Liver (tissue), 9 donors: ENCODE data around the gene GPR68. TPM values are rescaled to one million over a fixed set of nuclear protein-coding genes. Genes with fewer than 3 reads are reported as not detected.

Experiments
- DNase-seq: peaks from one replicate; pipeline ENCODE4 v3.0.0-alpha.2; 2017; ENCODE audit warnings: low spot score
- H3K27ac ChIP-seq, 2 donors: one replicate each; pipeline ENCODE4 v1.7.0; 2013; ENCODE audit warnings: inconsistent platforms in 2 of 2, low read length in 2 of 2, control low read depth in 1 of 2, low read depth in 1 of 2, mild to moderate bottlenecking in 1 of 2
- H3K27me3 ChIP-seq, 4 donors: one replicate each; pipeline versions ENCODE4 v1.6.1 to v1.7.0; 2013; ENCODE audit warnings: low read length in 3 of 4, inconsistent platforms in 1 of 4, mild to moderate bottlenecking in 1 of 4, moderate library complexity in 1 of 4; ENCODE audit not compliant: control insufficient read depth in 4 of 4, insufficient read depth in 4 of 4
- H3K36me3 ChIP-seq, 4 donors: one replicate each; pipeline versions ENCODE4 v1.6.1 to v1.7.0; 2013; ENCODE audit warnings: low read length in 3 of 4, mild to moderate bottlenecking in 3 of 4, low read depth in 1 of 4, moderate library complexity in 1 of 4; ENCODE audit not compliant: control insufficient read depth in 4 of 4, insufficient read depth in 3 of 4
- H3K4me1 ChIP-seq, 4 donors: one replicate each; pipeline versions ENCODE4 v1.6.1 to v1.7.0; 2013; ENCODE audit warnings: low read length in 3 of 4, mild to moderate bottlenecking in 3 of 4, moderate library complexity in 1 of 4; ENCODE audit not compliant: control insufficient read depth in 4 of 4, insufficient read depth in 4 of 4
- H3K4me3 ChIP-seq, 3 donors: one replicate each; pipeline versions ENCODE4 v1.6.1 to v1.7.0; 2013; ENCODE audit warnings: low read length in 3 of 3, control low read depth in 1 of 3, low read depth in 1 of 3, mild to moderate bottlenecking in 1 of 3
- H3K9ac ChIP-seq, 2 donors: one replicate each; pipeline ENCODE4 v1.7.0; 2013; ENCODE audit warnings: low read length in 2 of 2, mild to moderate bottlenecking in 2 of 2, moderate library complexity in 2 of 2, control low read depth in 1 of 2, low read depth in 1 of 2
- H3K9me3 ChIP-seq, 4 donors: one replicate each; pipeline versions ENCODE4 v1.6.1 to v1.7.0; 2013; ENCODE audit warnings: low read length in 3 of 4; ENCODE audit not compliant: control insufficient read depth in 4 of 4
- EGR1 ChIP-seq, 2 donors: IDR thresholded peaks; 2 replicates each; pipeline ENCODE4 v1.6.1; 2016 to 2018; ENCODE audit warnings: antibody characterized with exemption in 2 of 2, low read depth in 2 of 2
- FOXA1 ChIP-seq: IDR thresholded peaks from 2 replicates; pipeline ENCODE4 v1.6.1; 2016; ENCODE audit warnings: antibody characterized with exemption
- FOXA2 ChIP-seq: IDR thresholded peaks from 2 replicates; pipeline ENCODE4 v1.6.1; 2016; ENCODE audit warnings: antibody characterized with exemption
- GABPA ChIP-seq, 2 donors: IDR thresholded peaks in 1 of 2; conservative IDR thresholded peaks in 1 of 2; 2 replicates each; pipeline ENCODE4 v1.6.1; 2016; ENCODE audit warnings: antibody characterized with exemption in 2 of 2, mild to moderate bottlenecking in 1 of 2, moderate library complexity in 1 of 2
- HNF4A ChIP-seq, 2 donors: conservative IDR thresholded peaks; 2 replicates each; pipeline ENCODE4 v1.6.1; 2016; ENCODE audit warnings: antibody characterized with exemption in 2 of 2, mild to moderate bottlenecking in 2 of 2
- HNF4G ChIP-seq: IDR thresholded peaks from 2 replicates; pipeline ENCODE4 v1.6.1; 2016; ENCODE audit warnings: antibody characterized with exemption
- JUND ChIP-seq, 2 donors: IDR thresholded peaks; 2 replicates each; pipeline ENCODE4 v1.6.1; 2016; ENCODE audit warnings: antibody characterized with exemption in 2 of 2
- NR2F2 ChIP-seq: IDR thresholded peaks from 2 replicates; pipeline ENCODE4 v1.6.1; 2016; ENCODE audit warnings: antibody characterized with exemption
- RAD21 ChIP-seq, 2 donors: IDR thresholded peaks; 2 replicates each; pipeline ENCODE4 v1.6.1; 2016; ENCODE audit warnings: antibody characterized with exemption in 2 of 2, mild to moderate bottlenecking in 2 of 2
- RXRA ChIP-seq, 2 donors: IDR thresholded peaks; 2 replicates each; pipeline ENCODE4 v1.6.1; 2017 to 2018; ENCODE audit warnings: antibody characterized with exemption in 2 of 2, mild to moderate bottlenecking in 1 of 2
- SP1 ChIP-seq: IDR thresholded peaks from 2 replicates; pipeline ENCODE4 v1.6.1; 2018; ENCODE audit warnings: antibody characterized with exemption, mild to moderate bottlenecking
- TAF1 ChIP-seq: conservative IDR thresholded peaks from 2 replicates; pipeline ENCODE4 v1.6.1; 2016; ENCODE audit warnings: antibody characterized with exemption, mild to moderate bottlenecking
- YY1 ChIP-seq: IDR thresholded peaks from 2 replicates; pipeline ENCODE4 v1.6.1; 2016; ENCODE audit warnings: antibody characterized with exemption, mild to moderate bottlenecking
- WGBS: extraction: QIAGEN DNeasy Blood & Tissue Kit; methylation state at CpG from one replicate; pipeline ENCODE4 v1.1.7; 2013; 5-methylcytosine and 5-hydroxymethylcytosine counted together
- polyA plus RNA-seq, 2 donors: library from polyadenylated mRNA; stranded (reverse) in 1 of 2; unstranded in 1 of 2; fragments of 200-250 nt in 1 of 2; fragments of >200 nt in 1 of 2; fragmentation: Nextera tagmentation in 1 of 2; extraction: Ambion mirVana in 1 of 2; gene quantifications; one replicate each; pipeline versions ENCODE4 v1.2.1 to v1.2.3, GENCODE V29; 2013 to 2015
- total RNA-seq, 2 donors: library from RNA; depleted of rRNA; stranded (reverse); fragments of >200 nt; gene quantifications; one replicate each; pipeline ENCODE4 v1.2.3, GENCODE V29; 2014
- TF ChIP-seq, protein P1 (sequence below): IDR thresholded peaks from 2 replicates; pipeline ENCODE4 v1.6.1; 2016; ENCODE audit warnings: antibody characterized with exemption
- TF ChIP-seq, protein P2 (sequence below): fragments of 150-350 bp; IDR thresholded peaks from 2 replicates; pipeline ENCODE4 v1.5.1; 2017; ENCODE audit warnings: improper control_type of control experiment, low read depth, low read length; ENCODE audit not compliant: missing input control
- TF ChIP-seq, protein P3 (sequence below): IDR thresholded peaks from 2 replicates; pipeline ENCODE4 v1.6.1; 2016; ENCODE audit warnings: antibody characterized with exemption, mild to moderate bottlenecking
- TF ChIP-seq, protein P4 (sequence below): IDR thresholded peaks from 2 replicates; pipeline ENCODE4 v1.6.1; 2016; ENCODE audit warnings: antibody characterized with exemption
- donor health status: healthy.
- donor health status: healthy.
- donor health status: healthy.
- donor health status: healthy.
- donor health status: healthy.

GPR68 gene
- total and polyA plus RNA-seq, 4 donors: 0.17 to 0.37 (median 0.33) TPM; not detected in 1

DNA sequence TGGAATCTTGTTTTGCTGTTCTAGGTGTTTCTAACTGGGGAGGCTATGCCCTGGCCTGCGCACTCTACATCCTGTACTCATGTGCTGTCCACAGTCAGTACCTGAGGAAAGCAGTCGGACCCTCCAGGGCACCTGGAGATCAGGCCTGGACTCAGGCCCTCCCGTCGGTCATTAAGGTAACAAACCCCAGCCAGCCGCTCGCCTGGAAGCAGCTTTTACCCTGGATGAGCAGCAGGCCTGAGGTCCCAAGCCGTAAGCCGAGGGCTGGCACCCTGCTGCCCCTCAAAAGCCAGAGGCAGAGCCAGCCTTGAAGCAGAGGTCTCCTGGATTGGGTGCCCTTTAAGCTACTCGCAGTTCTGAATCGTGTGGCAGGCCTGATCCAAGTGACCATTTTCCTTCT is 29.1 kb downstream of the GPR68 start:
- TF ChIP-seq SP1 (no peak), RAD21 (IDR thresholded peaks at IDR 0.05) (no peak), YY1 (no peak), TAF1 (no peak), EGR1 (IDR thresholded peaks at IDR 0.05; ENCODE audit: low read depth in 2 of 2) (no peak), GABPA (IDR thresholded peaks at IDR 0.05 in 1 of 2, conservative IDR thresholded peaks at IDR 0.05 in 1 of 2) (no peak), FOXA2 (no peak), NR2F2 (no peak), FOXA1 (no peak), JUND (IDR thresholded peaks at IDR 0.05) (no peak), RXRA (IDR thresholded peaks at IDR 0.05) (no peak), HNF4A (conservative IDR thresholded peaks at IDR 0.05) (no peak), HNF4G (no peak)
- TF ChIP-seq, protein P1, sequence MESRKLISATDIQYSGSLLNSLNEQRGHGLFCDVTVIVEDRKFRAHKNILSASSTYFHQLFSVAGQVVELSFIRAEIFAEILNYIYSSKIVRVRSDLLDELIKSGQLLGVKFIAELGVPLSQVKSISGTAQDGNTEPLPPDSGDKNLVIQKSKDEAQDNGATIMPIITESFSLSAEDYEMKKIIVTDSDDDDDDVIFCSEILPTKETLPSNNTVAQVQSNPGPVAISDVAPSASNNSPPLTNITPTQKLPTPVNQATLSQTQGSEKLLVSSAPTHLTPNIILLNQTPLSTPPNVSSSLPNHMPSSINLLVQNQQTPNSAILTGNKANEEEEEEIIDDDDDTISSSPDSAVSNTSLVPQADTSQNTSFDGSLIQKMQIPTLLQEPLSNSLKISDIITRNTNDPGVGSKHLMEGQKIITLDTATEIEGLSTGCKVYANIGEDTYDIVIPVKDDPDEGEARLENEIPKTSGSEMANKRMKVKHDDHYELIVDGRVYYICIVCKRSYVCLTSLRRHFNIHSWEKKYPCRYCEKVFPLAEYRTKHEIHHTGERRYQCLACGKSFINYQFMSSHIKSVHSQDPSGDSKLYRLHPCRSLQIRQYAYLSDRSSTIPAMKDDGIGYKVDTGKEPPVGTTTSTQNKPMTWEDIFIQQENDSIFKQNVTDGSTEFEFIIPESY: no peak
- TF ChIP-seq, protein P2, sequence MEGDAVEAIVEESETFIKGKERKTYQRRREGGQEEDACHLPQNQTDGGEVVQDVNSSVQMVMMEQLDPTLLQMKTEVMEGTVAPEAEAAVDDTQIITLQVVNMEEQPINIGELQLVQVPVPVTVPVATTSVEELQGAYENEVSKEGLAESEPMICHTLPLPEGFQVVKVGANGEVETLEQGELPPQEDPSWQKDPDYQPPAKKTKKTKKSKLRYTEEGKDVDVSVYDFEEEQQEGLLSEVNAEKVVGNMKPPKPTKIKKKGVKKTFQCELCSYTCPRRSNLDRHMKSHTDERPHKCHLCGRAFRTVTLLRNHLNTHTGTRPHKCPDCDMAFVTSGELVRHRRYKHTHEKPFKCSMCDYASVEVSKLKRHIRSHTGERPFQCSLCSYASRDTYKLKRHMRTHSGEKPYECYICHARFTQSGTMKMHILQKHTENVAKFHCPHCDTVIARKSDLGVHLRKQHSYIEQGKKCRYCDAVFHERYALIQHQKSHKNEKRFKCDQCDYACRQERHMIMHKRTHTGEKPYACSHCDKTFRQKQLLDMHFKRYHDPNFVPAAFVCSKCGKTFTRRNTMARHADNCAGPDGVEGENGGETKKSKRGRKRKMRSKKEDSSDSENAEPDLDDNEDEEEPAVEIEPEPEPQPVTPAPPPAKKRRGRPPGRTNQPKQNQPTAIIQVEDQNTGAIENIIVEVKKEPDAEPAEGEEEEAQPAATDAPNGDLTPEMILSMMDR: no peak
- TF ChIP-seq, protein P3, sequence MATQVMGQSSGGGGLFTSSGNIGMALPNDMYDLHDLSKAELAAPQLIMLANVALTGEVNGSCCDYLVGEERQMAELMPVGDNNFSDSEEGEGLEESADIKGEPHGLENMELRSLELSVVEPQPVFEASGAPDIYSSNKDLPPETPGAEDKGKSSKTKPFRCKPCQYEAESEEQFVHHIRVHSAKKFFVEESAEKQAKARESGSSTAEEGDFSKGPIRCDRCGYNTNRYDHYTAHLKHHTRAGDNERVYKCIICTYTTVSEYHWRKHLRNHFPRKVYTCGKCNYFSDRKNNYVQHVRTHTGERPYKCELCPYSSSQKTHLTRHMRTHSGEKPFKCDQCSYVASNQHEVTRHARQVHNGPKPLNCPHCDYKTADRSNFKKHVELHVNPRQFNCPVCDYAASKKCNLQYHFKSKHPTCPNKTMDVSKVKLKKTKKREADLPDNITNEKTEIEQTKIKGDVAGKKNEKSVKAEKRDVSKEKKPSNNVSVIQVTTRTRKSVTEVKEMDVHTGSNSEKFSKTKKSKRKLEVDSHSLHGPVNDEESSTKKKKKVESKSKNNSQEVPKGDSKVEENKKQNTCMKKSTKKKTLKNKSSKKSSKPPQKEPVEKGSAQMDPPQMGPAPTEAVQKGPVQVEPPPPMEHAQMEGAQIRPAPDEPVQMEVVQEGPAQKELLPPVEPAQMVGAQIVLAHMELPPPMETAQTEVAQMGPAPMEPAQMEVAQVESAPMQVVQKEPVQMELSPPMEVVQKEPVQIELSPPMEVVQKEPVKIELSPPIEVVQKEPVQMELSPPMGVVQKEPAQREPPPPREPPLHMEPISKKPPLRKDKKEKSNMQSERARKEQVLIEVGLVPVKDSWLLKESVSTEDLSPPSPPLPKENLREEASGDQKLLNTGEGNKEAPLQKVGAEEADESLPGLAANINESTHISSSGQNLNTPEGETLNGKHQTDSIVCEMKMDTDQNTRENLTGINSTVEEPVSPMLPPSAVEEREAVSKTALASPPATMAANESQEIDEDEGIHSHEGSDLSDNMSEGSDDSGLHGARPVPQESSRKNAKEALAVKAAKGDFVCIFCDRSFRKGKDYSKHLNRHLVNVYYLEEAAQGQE: no peak
- TF ChIP-seq, protein P4, sequence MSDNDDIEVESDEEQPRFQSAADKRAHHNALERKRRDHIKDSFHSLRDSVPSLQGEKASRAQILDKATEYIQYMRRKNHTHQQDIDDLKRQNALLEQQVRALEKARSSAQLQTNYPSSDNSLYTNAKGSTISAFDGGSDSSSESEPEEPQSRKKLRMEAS: no peak
- DNase-seq: no peak
- H3K4me3 ChIP-seq: no peak overlapping the region
- H3K4me1 ChIP-seq: no peaks in the 10 kb centered on the region
- peaks cover 5 to 58% (median 31%) of the 10 kb centered on the region in 4 donors for H3K36me3 ChIP-seq
- H3K27ac ChIP-seq: no peak overlapping the region
- H3K27me3 ChIP-seq: no peaks in the 10 kb centered on the region
- H3K9me3 ChIP-seq: no peaks in the 10 kb centered on the region
- 92% methylated on average over 10 of the region's 10 CpGs for WGBS
- H3K9ac ChIP-seq: no peak overlapping the region

DNA sequence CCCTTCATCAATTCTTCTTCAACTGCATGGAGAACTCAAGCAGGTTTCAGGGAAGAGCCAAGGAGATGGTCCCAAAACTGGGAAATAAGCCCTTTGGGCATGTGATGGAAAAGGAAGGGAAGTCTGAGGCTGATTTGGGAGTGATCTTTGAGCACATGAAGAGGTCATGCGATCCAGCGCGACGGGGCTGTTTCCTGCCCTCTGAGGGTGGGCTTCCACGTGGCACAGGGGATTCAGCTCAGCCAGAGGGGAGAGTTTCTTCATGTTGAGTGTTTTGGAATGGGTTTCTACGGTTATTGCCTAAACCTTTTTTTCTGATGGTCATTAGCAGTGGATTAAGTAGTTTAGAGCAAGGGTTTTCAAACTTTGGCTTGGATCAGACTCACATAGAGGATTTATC is 30.2 kb downstream of the GPR68 start:
- DNase-seq: no peak
- peaks cover 6 to 54% (median 35%) of the 10 kb centered on the region in 4 donors for H3K36me3 ChIP-seq
- H3K4me3 ChIP-seq: no peak overlapping the region
- no peaks in the 10 kb centered on the region for H3K4me1 ChIP-seq
- 91% methylated on average over 6 of the region's 6 CpGs for WGBS
- H3K27me3 ChIP-seq: no peaks in the 10 kb centered on the region
- no peaks in the 10 kb centered on the region for H3K9me3 ChIP-seq
- H3K27ac ChIP-seq: no peak overlapping the region
- no peak overlapping the region for H3K9ac ChIP-seq
- TF ChIP-seq, protein P2: no peak
- TF ChIP-seq RAD21 (IDR thresholded peaks at IDR 0.05) (no peak), SP1 (no peak), YY1 (no peak), HNF4A (conservative IDR thresholded peaks at IDR 0.05) (no peak), GABPA (IDR thresholded peaks at IDR 0.05 in 1 of 2, conservative IDR thresholded peaks at IDR 0.05 in 1 of 2) (no peak)
- TF ChIP-seq, protein P4: no peak
- TF ChIP-seq, protein P1: no peak
